NOMO-1 treated with dmso at 0.1 percent for 144 hours (cell line): ENCODE measurements around the gene SLC12A8.

Source experiments
- DNase-seq: peaks from one replicate; lab custom pipeline; 2025; ENCODE audit not compliant: unreplicated experiment; lab: John Stamatoyannopoulos, UW

SLC12A8 gene

GRCh38 chr3:125219261-125219701, 6.7 kb upstream of the SLC12A8 start:
- no peak for DNase-seq

- DNase-seq = no peak
Measured at GRCh38 chr3:125214738-125215137, 2.2 kb upstream of the SLC12A8 start.

GRCh38 chr3:125213946-125214542, 1.5 kb upstream of the SLC12A8 start:
- no peak for DNase-seq

- DNase-seq = no peak
Measured at GRCh38 chr3:125213364-125213755, 812 bp upstream of the SLC12A8 start.

GRCh38 chr3:125212091-125212508, 448 bp downstream of the SLC12A8 start:
- DNase-seq = no peak

- no peak for DNase-seq
Measured at GRCh38 chr3:125211523-125212090, 941 bp downstream of the SLC12A8 start.

DNA sequence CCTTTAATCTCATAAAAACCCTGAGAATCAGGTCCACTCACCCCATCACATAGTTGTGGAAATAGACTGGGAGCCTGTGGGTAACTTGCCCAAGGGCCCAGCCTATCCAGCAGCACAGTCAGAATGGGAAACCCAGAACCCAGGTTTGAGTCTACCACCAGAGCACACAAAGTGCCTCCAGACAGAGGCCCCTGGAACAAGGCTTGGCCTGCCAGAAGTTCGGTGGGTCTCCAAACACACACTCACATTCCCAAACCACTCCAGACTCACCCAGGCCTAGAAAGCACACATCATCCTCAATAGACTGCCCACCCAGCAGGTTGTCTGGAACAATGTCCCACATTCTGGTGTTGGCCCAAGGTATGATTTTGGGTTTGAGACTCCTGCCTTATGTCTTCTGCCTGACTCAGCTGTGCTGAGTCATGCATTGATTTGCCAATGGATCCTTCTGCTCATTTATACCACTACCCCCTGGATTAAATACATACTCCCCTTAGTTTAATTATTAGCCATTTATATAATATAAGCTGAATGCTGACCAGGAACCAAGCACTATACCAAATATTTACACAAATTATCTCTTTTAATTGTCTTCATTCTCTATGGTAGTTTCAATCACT, 4.5 kb downstream of the SLC12A8 start:
- DNase-seq = no peak

GRCh38 chr3:125207507-125207906, 5.0 kb downstream of the SLC12A8 start:
- DNase-seq = no peak

DNA sequence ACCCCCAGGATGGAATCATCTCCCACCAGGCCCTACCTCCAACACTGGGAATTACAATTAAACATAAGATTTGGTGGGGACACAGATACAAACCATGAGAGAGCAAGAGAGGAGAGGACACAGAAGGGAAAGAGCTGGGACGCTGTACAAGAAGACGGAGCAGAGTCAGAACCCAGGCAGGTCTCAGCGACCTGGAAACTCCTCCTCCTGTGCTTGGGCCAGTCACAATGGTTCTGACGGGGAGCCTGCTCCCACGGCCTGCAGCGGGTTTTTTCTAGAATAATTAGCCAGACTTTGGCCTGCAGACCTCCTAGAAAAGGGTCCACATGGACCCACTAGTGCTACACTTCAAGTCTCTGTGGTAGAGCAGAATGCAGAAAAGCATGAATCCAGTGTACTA, 5.6 kb downstream of the SLC12A8 start:
- no peak for DNase-seq

GRCh38 chr3:125203731-125204130, 8.8 kb downstream of the SLC12A8 start:
- no peak for DNase-seq

DNA sequence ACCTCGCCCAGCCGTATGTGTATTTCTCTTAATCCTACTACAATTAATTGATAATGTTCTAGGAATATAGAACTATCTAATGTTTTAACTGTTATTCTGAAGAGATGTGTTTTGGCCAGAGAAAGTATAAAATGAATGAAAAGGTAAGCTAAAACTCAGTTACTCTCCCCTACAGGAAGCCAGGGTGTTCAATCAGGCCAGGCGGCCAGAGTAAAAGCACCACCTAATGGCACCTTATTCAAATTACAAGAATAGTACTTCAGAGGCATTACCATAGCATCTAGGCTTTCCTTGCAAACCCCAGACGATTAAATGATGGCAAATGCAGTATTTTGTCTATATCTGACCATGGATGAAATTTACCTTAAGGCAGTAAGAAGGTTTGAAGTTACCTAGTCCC, 10.4 kb downstream of the SLC12A8 start:
- DNase-seq = peak; percentile 23

- DNase-seq = no peak
Measured at GRCh38 chr3:125200731-125201139, 11.8 kb downstream of the SLC12A8 start.

DNA sequence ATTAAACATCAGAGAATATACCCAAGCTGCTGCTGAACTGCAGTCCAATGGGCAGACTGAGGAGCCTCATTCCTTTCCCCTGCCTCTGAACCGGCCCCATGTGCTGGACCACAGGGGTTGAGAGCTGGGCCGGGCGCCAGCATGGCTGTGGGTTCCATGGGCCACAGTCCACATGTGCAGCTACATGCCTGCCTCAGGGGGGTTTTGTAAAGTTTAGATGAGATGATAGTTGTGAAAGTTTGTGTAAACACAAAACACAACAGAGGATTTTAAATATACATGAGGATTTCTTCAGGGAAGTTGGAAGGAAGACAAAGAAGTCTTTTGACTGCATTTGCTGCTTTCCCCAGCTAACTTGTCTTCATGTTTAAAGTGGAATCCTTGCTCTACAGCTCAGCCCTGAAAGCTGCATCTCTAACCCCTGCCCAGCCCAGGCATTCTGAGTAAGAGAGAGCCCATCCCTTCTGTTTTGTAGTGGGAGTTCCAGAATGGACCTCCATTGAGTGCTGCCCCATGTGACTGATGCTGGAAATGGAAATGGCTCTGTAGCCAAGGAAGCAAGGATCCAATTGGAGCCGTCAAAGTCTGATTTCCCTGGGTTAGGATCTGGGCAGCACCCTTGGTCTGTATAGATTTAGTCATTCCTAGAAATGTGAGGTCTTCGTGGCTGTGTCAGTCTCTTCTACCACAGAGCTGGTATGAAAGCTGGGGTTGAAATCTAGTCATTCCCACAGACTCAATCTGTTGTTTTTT, 17.5 kb downstream of the SLC12A8 start:
- no peak for DNase-seq

DNA sequence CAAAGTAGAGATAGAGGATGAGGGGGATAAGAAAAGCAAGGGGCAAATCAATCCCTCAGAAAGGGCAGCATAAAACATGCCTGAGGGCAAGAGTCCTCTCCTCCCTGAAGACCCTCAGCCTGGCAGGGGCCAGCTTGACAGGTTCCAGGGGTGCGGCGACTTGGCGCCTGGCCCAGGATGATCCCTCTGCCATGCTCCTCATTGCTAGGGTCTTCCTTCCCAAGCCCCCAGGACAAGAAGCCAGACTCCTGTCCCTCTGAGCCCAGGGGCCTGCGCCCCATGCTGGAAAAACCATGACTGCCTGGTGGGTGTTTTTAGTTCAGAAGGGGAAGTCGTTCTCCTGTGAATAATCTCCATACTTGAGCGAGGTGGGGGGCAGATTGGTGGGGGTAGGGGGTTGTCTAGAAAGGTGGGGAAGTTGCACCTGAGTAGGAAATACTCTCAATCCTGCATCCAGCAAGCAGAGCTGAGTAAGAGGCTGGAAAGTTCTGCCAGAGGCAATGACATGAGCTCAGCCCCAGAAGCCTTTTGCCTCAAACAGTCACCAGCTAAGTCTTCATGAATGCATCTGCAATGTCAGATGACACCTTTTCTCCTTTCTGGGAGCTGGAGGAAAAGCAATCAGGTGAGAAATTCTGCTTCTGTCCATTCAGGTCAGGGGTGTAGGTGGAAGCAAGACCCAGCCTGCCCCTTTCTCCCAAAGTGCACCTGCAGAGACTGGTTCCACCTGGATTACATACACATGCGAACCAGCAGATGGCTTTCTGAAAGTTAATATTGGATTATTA, 18.3 kb downstream of the SLC12A8 start:
- no peak for DNase-seq

GRCh38 chr3:125192190-125193035, 20.1 kb downstream of the SLC12A8 start:
- no peak for DNase-seq

GRCh38 chr3:125191730-125192129, 20.8 kb downstream of the SLC12A8 start:
- DNase-seq = no peak

- no peak for DNase-seq
Measured at GRCh38 chr3:125191256-125191655, 21.3 kb downstream of the SLC12A8 start.

DNA sequence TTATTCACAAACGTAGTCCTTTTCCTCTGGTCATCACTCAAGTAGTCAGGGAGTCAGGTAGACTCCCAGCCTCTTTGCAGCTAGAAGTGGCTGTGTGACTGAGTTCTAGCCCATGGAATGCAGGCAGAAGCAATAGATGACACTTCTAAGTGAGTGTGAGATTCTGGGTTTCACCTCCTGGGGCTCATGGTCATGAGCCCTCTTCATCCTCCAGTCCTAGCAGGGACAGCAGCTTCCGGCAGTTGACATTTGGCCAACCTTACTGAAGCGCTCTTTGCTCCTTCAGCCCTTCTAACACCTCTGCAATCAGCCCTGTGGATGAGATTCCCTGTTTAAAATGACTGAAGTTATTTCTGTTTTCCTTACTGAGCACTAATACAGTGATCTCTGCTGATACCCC, 21.8 kb downstream of the SLC12A8 start:
- no peak for DNase-seq

DNA sequence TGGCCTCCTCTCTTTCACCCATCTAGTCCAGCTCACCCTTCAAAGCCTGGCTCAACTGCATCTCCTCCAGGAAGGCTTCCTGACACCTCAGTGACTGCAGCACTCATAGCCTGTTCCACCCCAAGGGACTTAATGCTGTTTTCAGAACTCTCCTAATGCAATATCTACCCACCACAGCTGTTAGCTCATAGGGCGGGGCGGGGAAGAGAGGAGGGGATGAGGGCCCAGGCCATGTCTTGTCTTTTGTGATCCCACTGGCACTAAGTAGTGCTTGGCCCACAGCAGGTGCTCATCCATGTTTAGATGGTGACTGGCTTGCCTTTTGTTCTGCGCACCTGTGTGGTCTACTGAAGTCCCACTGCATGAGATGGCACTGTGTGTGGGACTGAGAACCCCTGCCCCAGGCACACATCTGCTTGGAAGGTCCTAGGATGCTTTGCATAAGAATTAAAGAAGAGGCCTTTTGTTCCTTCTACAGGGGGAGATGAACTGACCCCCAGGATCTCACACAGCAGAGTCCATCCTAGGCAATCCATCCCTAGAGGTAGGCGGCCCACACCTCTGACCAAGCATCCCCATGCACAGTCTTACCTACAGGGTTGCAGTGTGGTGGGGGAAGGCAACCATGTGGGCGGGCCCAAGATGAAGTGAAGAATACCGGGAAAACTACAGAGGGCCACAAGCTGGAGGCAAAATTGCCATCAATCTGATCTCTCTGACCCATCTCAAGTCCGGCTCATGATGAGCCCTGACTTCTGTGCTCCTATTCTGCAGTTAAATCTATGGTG, 23.0 kb downstream of the SLC12A8 start:
- no peak for DNase-seq
